Upper lobe of left lung (tissue), 6 donors: Measurements from ENCODE around the gene FGFRL1. TPM values are rescaled to one million over a fixed set of nuclear protein-coding genes. Genes with fewer than 3 reads are reported as not detected.
"Not testable (repeated sequence)": the region's sequence is repeated elsewhere in the genome, so short reads cannot be mapped to it uniquely, and the experiment has no call there.

Source experiments
- ATAC-seq, 2 donors: fragments of 200-7000 bp; cut with Tn5 transposase; one replicate each; pipeline ENCODE4 v1.9.1; 2022; ENCODE audit warnings: mild to moderate bottlenecking in 2 of 2, moderate library complexity in 2 of 2; ENCODE audit not compliant: low FRiP score in 2 of 2
- DNase-seq, 2 donors: peaks; one replicate each; pipeline ENCODE4 v3.0.0-alpha.2; 2019 to 2020
- H3K27ac ChIP-seq, 4 donors: fragments of 200-600 bp; sonication (generic); one replicate each; pipeline ENCODE4 v1.5.1; 2016 to 2019
- H3K27me3 ChIP-seq, 4 donors: fragments of 200-600 bp; sonication (generic); one replicate each; pipeline ENCODE4 v1.5.1; 2017 to 2019
- H3K36me3 ChIP-seq, 4 donors: fragments of 200-600 bp; sonication (generic); one replicate each; pipeline ENCODE4 v1.5.1; 2016 to 2019
- H3K4me1 ChIP-seq, 4 donors: fragments of 200-600 bp; sonication (generic); one replicate each; pipeline ENCODE4 v1.5.1; 2018 to 2019
- H3K4me3 ChIP-seq, 4 donors: fragments of 200-600 bp; sonication (generic); one replicate each; pipeline ENCODE4 v1.5.1; 2017 to 2019; ENCODE audit warnings: mild to moderate bottlenecking in 2 of 4, moderate library complexity in 1 of 4
- H3K9me3 ChIP-seq, 4 donors: fragments of 200-600 bp; sonication (generic); one replicate each; pipeline ENCODE4 v1.5.1; 2018 to 2019
- EP300 ChIP-seq, 4 donors: sonication (generic); formaldehyde crosslinking; IDR thresholded peaks; one replicate each; pipeline ENCODE4 v1.5.1; 2017; ENCODE audit warnings: antibody characterized with exemption in 4 of 4, control low read depth in 2 of 4
- POLR2A ChIP-seq, 4 donors: fragments of 450-650 bp; IDR thresholded peaks; one replicate each; pipeline ENCODE4 v1.5.1; 2016 to 2017; ENCODE audit warnings: antibody characterized with exemption in 4 of 4, mild to moderate bottlenecking in 2 of 4
- POLR2AphosphoS5 ChIP-seq, 2 donors: sonication (generic); formaldehyde crosslinking; IDR thresholded peaks; one replicate each; pipeline ENCODE4 v1.5.1; 2017; ENCODE audit warnings: antibody characterized with exemption in 2 of 2
- WGBS, 2 donors: methylation state at CpG; one replicate each; pipeline ENCODE4 v1.1.5; 2017 to 2018; 5-methylcytosine and 5-hydroxymethylcytosine counted together
- total RNA-seq, 6 donors: library from RNA; depleted of rRNA in 4 of 6; stranded (reverse); fragments of >200 nt in 4 of 6; gene quantifications; one replicate each; pipeline versions ENCODE4 v1.1.0 to v1.2.1, GENCODE V29; 2016 to 2021
- TF ChIP-seq, protein P1 (sequence below), 6 experiments: fragments of 450-650 bp in 4 of 6; fragments of 200-600 bp in 2 of 6; sonication (generic) in 2 of 6; IDR thresholded peaks; one replicate each; pipeline ENCODE4 v1.5.1; 2016 to 2019; ENCODE audit warnings: antibody characterized with exemption in 6 of 6
- donor health status: DM: no; HTN: no; CAD: no; lungs with moderate emphysema.
- donor health status: DM: no; HTN: yes; CAD: no; lungs with severe emphysema.

FGFRL1 gene
- total RNA-seq, 6 donors from 2014 or later, result 21.0 to 32.4 (median 25.6) TPM

DNA sequence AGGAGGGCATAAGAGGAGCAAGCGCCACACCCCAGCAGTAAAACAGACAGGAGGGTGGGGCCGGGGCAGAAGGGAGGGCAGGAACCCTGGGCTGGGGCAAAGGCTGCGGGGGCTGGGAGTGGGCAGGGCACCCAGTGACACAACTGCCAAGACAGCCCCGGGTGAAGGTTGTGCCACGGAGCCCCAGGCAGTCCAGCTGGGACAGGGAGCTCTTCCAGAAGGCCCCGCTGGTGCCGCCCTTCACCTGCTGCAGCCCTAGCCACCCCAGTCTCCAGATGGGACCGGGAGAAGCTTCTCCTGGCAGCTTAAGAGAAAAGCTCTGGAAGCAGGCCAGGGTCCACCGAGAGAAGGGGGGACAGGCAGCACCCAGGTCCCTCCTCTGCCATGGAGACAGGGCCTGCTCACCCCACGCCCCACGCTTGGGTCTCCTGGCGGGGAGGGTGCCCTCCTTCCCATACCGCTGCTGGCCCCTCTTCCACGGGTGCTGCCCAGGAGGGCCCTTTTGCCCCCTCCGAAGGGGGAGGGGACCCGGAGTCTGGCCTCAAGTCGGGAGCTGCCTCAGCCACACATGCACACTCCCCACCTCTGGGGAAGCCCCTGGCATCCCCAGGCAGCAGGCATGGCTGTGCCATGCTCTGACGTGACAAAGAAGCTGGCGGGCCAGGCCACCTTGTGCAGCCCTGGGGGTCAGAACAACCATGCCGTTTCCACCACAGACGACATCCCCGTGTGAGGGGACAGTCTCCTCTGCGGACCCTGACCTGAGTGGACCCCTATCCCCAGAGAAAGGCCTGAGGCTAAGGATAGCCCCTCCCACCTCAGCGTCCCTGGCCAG is 39.5 kb upstream of the FGFRL1 start:
- no peaks in the 10 kb centered on the region for H3K9me3 ChIP-seq
- 62 to 74% methylated on average over 7 to 14 of the region's 24 CpGs for WGBS, 2 donors
- H3K4me3 ChIP-seq, result peak overlapping the region in 3 of 4 donors; percentile 88 to 97 (median 96)
- H3K36me3 ChIP-seq, result peaks cover 0 to 9% (median 1%) of the 10 kb centered on the region in 4 donors
- DNase-seq (peak in 1 of 2 donors; percentile 61), ATAC-seq (no peak)
- no peak overlapping the region for H3K27ac ChIP-seq
- TF ChIP-seq POLR2AphosphoS5 (IDR thresholded peaks at IDR 0.05) (no peak), EP300 (IDR thresholded peaks at IDR 0.05) (no peak), POLR2A (IDR thresholded peaks at IDR 0.05) (no peak)
- TF ChIP-seq, protein P1, sequence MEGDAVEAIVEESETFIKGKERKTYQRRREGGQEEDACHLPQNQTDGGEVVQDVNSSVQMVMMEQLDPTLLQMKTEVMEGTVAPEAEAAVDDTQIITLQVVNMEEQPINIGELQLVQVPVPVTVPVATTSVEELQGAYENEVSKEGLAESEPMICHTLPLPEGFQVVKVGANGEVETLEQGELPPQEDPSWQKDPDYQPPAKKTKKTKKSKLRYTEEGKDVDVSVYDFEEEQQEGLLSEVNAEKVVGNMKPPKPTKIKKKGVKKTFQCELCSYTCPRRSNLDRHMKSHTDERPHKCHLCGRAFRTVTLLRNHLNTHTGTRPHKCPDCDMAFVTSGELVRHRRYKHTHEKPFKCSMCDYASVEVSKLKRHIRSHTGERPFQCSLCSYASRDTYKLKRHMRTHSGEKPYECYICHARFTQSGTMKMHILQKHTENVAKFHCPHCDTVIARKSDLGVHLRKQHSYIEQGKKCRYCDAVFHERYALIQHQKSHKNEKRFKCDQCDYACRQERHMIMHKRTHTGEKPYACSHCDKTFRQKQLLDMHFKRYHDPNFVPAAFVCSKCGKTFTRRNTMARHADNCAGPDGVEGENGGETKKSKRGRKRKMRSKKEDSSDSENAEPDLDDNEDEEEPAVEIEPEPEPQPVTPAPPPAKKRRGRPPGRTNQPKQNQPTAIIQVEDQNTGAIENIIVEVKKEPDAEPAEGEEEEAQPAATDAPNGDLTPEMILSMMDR (IDR thresholded peaks at IDR 0.05), result no peak
- peaks cover 20 to 51% (median 25%) of the 10 kb centered on the region in 4 donors for H3K4me1 ChIP-seq
- peaks cover 0 to 6% (median 2%) of the 10 kb centered on the region in 4 donors for H3K27me3 ChIP-seq

DNA sequence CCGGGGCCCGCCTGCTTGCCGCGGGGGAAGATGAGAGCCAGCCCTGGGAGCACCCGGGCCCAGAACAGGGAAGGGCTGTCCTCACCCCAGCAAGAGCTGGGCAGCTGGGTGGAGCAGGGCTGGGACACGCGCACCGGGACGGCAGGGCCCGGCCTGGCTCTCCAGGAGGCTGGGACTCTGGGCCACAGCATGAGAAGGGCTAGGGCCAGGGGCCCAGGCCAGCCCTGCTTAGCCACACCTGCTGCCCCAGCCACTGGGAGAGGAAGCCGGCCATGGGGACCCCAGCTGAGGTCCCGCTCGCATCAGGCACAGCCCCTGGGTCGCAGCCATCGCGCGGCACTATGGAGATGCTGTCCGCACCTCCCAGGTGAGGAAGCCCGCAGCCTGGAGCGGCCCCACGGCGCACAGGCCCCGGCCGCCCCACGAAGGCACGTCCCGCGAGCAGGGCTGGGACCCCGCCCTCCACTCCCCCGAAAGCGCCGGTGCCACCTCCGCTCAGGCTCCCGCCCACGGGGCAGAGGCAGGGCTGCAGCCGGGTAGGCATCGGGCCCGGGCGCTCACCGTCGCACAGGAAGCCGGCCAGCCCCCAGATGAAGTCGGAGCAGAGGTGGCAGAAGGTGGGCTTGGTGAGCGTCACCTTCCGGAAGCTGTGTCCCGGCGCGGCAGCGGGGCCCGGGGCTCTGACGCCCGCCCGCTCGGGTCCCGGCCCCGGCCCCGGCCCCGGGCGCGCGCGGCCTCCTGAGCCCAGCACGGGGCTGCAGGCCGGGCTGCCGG is 38.6 kb upstream of the FGFRL1 start:
- TF ChIP-seq POLR2A (IDR thresholded peaks at IDR 0.05) (no peak), EP300 (IDR thresholded peaks at IDR 0.05) (no peak), POLR2AphosphoS5 (IDR thresholded peaks at IDR 0.05) (no peak)
- TF ChIP-seq, protein P1 (IDR thresholded peaks at IDR 0.05), result no peak
- Histone ChIP-seq H3K4me1 (peaks cover 20 to 45% (median 24%) of the 10 kb centered on the region in 4 donors), H3K36me3 (peaks cover 0 to under 1% (median 0%) of the 10 kb centered on the region in 4 donors), H3K27ac (peak overlapping the region in 2 of 4 donors; percentile 24 to 59), H3K9me3 (no peaks in the 10 kb centered on the region), H3K4me3 (peak overlapping the region; percentile 74 to 97 (median 92)), H3K27me3 (peaks cover 0 to 4% (median under 1%) of the 10 kb centered on the region in 4 donors)
- ATAC-seq (peak; percentile 23 to 34), DNase-seq (peak in 1 of 2 donors; percentile 91)
- WGBS, 2 donors, result 0 to 1% methylated on average over 6 to 30 of the region's 65 CpGs

DNA sequence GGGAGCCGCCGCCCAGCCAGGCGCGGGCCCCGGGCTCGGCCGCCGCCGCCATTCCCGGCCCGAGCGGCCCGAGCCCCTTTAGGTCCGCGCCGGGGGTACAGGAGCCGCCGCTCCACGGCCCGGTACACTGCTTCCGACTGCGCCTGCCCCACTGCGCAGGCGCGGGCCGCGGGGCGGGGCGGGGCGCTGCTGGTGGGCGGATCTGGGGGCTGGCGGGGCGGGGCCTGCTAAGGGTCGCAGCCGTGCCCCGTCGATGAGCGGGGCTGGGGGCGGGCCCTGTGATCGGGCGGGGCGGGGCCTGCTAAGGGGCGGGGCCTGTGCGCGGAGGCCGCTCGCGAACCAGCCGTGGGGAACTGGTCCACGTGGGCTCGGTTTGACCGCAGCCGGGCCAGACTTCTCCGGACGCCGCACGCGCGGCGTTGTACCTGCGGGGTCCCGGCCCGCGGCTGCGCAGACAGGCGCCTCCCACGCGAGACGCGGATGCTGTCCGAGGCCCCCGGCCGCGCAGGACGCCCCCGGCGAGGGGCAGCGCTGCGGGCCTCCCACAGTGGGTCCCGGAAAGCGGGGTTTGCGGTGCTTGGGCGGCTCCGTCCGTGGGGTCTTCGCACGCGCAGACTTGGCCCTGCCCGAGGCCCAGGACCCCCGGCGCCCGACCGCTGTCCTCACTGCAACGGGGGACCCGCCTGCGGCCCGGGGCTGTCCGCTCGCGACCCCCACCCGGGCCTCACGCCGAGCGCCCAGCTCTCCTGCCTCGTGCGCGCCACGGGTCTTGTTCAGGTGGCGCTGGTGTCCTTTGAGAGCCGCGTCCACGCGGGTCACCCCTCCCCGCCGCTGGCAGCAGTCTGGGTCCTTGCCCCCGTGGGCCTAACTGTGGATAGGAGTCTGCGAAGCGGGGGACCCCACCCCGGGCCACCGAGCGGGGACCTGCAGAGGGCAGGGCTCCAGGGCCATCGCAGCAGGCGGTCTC is 37.7 kb upstream of the FGFRL1 start, which contains the start of gene DGKQ:
Gene DGKQ, minus strand, starts transcription at position 139 of the 967 bp plus-strand sequence. Its CDS starts 87 bp downstream, at position 52.
- H3K4me1 ChIP-seq, result peaks cover 20 to 40% (median 23%) of the 10 kb centered on the region in 4 donors
- H3K36me3 ChIP-seq, result no peaks in the 10 kb centered on the region
- peak; percentile 95 to 98 for ATAC-seq
- TF ChIP-seq POLR2AphosphoS5 (IDR thresholded peaks at IDR 0.05), result no peak
- TF ChIP-seq POLR2A (IDR thresholded peaks at IDR 0.05), result peak in 1 of 4 donors; percentile 36
- 48 to 92% methylated on average over 2 to 36 of the region's 123 CpGs for WGBS, 2 donors
- DNase-seq, result peak; percentile 93 to 98
- peak within 1 kb of the TSS; percentile 74 to 97 (median 92) for H3K4me3 ChIP-seq
- no peaks in the 10 kb centered on the region for H3K9me3 ChIP-seq
- H3K27ac ChIP-seq, result peak within 1 kb of the TSS in 2 of 4 donors; percentile 24 to 59
- no peaks in the 10 kb centered on the region for H3K27me3 ChIP-seq

DNA sequence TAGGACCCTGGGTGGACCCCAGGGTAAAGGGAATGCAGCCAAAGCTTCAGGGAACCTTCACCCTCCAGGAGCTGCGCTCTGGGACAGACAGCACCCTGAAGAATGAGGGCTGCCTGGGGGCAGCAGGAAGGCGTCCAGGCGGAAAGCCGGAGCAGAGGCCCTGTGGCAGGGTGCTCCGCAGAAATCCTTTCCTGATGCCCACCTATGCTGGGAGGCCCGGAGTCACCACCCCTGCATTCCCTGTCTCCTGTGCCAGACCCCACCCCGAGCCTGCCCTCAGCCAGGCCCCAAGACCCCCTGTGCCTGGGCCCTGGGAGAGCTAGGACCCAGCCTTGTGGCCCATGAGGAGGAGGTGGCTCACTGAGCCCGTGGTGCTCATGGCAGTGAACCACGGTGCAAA is 36.8 kb upstream of the FGFRL1 start:
- WGBS, 2 donors, result 90 to 96% methylated on average over 8 to 9 of the region's 9 CpGs
- peak in 1 of 2 donors; percentile 46 for DNase-seq
- Histone ChIP-seq H3K4me3 (no peak overlapping the region), H3K4me1 (peaks cover 23 to 48% (median 28%) of the 10 kb centered on the region in 4 donors), H3K9me3 (no peaks in the 10 kb centered on the region), H3K27ac (no peak overlapping the region), H3K36me3 (no peaks in the 10 kb centered on the region), H3K27me3 (no peaks in the 10 kb centered on the region)
- no peak for TF ChIP-seq POLR2AphosphoS5 (IDR thresholded peaks at IDR 0.05)
- TF ChIP-seq, protein P1 (IDR thresholded peaks at IDR 0.05), result no peak
- no peak for TF ChIP-seq EP300 (IDR thresholded peaks at IDR 0.05)
- no peak for TF ChIP-seq POLR2A (IDR thresholded peaks at IDR 0.05)
- ATAC-seq, result no peak

DNA sequence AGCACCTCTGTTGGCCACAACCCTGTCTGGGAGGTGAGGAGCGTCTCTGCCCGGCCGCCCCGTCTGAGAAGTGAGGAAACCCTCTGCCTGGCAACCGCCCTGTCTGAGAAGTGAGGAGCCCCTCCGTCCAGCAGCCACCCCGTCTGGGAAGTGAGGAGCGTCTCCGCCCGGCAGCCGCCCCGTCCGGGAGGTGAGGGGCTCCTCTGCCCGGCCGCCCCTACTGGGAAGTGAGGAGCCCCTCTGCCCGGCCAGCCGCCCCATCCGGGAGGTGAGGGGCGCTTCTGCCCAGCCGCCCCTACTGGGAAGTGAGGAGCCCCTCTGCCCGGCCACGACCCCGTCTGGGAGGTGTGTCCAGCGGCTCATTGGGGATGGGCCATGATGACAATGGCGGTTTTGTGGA is 35.4 kb upstream of the FGFRL1 start:
- H3K9me3 ChIP-seq, result not testable (repeated sequence)

More for the DNA sequence above, 35.4 kb upstream of the FGFRL1 start:
- not testable (repeated sequence) for H3K27me3 ChIP-seq, H3K36me3 ChIP-seq, H3K4me3 ChIP-seq, H3K27ac ChIP-seq, ATAC-seq
- 97 to 100% methylated on average over 2 to 5 of the region's 25 CpGs for WGBS, 2 donors
- peaks cover 22 to 43% (median 30%) of the 10 kb centered on the region in 4 donors for H3K4me1 ChIP-seq
- DNase-seq, result peak in 1 of 2 donors; percentile 51
